GM19193 (cell line): Measurements from ENCODE around the gene NRARP.

Experiments
- POLR2A ChIP-seq: IDR thresholded peaks from 4 replicates; pipeline ENCODE4 v1.6.1; 2011; ENCODE audit not compliant: insufficient read depth, insufficient read length; ENCODE audit errors: extremely low read depth

The NRARP gene

DNA sequence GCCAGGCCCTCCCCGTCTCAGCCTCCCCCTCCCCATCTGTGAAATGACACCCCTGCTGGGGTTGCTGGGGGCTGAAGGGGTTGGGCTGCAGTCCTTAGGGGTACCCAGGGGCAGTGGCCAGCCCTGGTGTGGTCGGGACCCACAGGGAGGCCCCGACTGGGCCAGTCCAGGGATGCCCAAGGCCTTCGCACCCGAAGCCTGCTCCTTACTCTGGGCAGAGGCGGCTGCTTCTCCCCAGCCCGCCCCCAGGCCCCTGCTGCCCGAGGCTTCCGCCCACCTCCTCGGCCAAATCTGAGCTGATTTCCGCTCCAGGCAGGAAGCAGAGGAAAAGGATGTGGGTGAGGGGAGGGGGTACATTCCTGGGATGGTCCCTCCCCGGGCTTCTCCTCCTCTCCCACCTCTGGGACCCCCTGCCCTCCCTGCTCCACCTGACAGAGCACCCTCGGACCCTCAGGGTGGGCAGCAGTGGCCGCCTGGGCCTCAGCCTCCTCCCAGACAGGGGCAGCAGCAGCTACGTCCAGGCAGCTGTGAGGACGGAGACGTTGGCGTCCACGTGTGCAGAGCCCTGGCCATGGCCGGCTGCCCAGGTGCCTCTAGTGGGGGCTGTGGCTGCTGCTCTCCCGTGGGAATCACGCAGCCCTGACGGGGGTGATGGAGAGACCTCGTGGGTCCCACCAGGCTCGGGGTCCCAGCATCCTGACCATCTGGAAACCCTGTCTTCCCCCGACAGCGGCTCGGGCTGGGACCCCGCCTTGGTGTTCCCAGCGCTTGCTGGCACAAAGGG lies 4.2 kb upstream of the NRARP start:
- TF ChIP-seq POLR2A, result no peak

DNA sequence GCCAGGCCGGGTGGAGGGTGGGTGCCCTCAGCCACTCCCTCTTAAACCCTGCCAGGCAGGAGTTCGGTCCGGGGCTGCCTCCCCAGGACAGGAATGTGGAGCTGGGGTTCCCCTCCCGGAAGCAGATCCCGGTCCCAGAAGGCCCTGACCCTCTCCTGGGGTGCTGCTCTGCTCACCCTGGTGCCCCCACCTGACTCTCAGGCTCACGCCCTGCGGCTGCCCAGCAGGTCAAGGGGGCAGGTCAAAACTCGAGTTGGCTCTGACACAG lies 3.7 kb upstream of the NRARP start:
- no peak for TF ChIP-seq POLR2A

DNA sequence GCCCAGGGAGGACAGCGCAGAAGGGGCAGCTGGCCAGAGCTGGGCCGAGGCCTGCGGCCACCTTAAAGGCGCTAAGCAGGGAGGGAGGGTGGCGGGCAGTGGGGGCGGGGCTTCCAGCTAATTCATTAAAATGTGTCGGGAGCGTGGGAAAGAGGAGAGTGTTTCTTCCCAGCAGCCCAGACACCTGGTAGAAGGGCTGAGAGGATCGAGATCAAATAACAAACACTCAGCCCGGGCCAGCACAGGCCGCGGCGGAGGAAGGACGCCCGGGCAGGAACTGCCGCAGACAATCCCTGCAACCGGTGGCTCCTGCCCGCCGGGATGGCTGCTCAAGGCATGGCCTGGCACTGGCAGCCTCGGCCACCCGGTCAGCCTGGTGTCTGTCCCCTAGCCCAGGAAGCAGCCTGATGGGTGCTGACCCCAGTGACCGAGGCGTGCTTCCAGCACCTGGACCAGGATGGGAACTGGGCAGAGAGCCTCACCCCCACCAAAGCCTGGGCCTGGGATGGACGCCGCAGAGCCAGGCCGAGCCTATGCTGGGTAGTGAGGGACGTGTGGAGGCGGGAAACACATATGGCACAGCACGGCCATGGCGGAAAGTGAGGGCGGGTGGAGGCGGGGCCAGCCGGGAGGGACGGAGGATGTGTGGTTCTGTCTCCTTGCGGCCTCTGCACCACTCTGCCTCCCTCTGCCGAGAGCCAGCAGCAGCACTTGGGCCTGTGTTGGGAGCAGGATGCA lies 3.2 kb upstream of the NRARP start:
- TF ChIP-seq POLR2A, result no peak

DNA sequence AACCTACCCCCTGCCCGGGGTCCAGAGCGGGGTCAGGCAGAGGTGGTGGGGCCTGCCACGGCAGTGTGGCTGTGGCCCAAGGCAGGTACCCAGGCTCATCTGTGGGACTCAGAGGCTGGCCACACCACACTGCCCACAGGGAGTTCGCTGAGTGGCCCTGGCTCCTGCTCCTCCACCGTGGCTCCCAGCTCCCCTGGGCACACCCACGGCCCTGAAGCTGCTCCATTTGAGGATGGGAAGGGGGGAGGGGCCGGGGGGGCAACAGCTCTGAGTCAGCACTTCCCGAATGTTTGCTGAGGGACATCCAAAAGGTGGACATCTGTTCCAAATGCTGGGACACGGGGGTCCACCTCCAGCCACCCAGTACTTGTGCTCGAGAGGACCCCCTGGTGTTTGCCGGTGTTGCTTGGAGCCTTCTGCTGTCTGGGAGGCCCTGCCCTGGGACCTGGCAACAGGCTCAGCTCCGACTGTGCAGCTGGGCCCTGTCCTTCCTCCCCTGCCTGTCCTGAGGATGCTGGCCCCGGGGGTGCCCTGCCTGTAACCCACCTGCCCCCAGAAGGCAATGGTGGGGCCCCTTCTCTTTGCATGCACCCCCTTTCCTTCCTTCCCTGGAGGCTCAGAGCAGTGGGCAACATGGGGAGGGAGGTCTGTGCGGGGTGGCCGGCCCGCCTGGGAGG lies 2.5 kb upstream of the NRARP start:
- no peak for TF ChIP-seq POLR2A

DNA sequence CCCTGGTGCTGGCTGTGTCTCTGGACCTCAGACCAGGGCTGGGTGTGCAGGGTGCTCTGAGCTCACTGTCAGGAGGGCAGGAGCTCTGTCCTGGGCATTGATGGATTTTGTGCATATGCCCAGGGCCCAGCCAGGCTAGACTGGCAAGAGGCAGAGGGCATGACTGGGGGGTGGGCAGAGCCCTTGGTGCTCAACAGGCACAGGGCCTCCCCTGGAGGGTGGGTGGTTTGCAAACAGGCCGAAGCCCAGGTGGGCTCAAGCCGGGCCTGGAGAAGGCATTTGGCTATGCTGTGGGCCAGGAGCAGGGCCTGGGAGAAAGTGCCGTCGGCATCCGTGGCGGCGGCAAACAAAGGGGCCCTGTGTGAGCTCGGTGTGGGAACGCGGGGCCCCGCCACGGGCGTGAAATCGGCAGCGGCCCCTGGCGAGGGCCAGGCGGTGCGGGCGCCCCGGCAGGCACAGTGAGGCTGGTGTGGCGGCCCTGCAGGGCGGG lies 1.9 kb upstream of the NRARP start:
- no peak for TF ChIP-seq POLR2A

DNA sequence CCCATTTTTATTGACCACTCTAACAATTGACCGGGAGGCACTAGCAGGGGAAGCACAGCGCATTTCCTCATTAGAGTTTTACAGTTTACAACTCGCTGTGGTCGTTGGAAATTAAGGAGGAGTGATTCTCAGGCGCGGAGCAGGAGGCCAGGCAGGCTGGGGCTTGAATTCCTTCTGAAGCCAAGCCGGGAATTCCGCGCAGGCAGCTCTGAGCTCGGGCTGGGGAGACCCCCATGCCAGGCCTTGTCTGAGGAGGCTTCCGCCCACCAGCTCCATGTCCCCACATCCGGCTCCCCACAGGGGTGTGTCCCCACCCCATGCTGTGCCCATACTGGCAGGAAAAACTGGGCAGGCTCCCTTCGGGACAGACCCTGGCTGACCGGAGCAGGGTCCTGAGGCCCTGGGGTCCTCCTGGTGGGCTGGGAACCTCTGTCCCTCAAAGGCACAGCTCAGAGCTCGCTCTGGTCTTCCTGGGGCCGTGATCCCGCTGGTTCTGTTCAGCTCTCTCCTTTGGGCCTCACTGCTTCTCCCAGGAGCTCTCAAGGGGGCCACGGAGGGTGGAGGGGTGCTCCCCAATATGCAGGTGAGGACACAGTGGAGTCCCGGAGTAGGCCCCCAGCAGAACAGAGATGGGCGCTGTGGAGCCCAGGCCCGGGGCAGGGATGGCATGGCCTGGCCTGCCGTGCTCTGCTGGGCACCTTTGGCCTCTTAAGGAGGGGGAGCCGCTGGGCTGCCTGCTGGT lies 1.3 kb upstream of the NRARP start:
- TF ChIP-seq POLR2A, result no peak

DNA sequence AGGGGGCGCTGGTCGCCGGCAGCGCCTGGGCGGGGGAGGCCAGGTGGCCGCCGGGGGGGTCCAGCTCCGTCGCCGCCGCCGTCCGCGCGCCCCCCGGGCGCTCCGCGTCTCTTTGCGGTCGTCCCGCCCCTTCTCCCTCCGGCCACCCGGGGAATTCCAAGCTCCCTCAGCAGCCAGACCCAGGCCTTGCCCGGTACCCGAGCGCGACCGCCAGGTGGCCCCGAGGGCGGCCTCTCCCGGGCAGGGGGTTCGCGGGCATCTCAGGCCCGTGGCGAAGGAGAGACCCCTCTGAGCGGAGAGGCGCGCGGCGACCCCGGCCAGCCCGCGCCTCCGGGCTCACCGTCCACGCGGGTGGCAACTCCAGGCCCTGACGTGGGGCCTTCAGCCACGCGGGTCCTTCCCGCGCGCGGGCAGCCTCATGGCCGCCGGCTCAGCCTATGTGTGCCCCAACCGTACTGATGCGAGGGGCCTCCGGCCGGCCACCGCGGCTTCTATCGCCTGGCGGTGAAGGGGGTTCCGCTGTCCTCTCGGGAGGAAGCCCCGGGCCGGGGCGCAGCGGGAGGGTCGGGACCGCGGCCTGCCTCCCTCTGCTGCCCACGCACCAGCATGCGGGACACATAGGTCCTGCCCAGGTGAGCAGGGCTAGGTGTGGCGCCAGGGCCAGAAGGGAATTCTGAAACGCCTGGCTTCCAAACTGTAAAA lies 529 bp upstream of the NRARP start:
- TF ChIP-seq POLR2A, result no peak

DNA sequence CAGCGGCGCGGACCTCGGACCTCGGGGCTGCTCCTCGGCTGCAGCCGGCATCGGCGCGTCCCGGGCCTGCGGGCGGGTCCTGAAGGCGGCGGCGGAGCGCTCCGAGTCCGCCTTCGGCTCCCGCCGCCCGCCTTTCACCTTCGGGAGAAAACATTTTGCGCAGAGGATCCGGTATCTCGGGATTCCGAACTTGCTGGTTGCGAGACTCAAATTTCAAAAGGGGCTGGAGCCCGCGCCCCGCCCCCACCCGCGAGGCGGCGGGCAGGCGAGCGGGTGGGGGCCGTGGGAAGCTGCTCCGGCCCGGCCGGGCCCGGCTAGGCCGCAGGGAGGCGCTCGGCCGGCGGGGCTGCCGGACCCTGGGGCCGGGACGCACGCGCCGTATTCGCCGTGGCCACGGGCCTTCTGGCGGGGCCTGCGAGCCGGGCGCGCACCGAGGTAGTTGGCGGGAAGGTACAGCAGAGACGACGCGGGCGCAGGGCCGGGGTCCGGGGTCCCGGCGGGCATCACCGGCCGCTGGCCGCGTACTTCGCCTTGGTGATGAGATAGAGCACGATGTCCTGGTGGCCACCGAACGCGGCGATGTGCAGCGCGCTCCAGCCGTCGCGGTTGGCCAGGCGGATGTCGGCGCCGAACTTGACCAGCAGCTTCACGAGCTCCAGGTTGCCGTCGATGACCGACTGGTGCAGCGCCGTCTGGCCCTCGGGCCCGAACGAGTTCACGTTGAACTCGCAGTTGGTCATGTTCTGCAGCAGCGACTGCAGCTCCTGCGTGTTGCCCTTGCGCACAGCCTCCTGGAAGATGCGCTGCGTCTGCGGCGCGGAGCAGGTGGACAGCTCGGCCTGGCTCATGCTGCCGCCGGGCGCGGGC lies 757 bp downstream of the NRARP start:
- no peak for TF ChIP-seq POLR2A

DNA sequence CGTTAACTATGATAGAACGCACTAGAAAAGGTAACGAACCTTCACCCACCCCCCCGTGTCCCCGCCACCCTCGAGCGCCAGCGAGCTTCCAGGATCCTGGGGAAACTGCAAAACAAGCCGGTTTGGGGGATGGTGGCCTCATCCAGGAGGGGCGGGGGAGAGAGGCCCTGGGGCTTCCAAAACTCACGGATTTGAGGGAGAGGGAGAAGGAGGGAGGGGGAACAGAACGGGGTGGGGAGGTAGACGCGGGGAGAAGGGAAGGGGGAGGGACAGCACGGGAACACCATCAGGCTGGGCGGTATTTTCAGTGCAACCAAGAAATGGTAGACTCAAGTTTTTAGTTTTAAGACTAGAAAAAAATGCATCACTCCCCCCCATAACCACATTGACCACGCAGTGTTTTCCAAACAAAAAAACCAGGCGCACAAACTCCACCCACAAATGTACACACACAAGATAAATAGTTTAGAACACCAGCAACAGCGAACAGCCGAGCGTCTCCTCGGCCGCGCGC lies 1.4 kb downstream of the NRARP start:
- TF ChIP-seq POLR2A, result no peak

DNA sequence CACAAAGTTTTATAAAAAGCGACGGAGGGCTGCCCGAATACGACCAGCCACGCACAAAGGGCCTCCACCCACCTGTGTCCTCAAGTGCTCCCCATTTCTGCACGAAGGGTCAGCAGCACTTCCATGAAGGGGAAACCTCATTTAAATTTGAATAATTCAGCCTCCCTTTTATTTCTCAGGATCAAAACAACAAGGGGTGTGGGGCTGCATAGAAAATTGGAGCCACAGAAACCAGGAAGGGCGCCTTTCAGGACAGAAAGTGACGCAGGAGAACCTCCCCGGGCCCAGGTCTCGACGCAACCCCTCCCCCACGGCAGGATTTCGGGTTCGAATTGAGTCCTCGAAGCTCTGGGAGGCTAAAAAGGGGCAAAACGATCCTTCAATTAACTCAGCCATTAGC lies 2.1 kb downstream of the NRARP start:
- TF ChIP-seq POLR2A, result no peak

DNA sequence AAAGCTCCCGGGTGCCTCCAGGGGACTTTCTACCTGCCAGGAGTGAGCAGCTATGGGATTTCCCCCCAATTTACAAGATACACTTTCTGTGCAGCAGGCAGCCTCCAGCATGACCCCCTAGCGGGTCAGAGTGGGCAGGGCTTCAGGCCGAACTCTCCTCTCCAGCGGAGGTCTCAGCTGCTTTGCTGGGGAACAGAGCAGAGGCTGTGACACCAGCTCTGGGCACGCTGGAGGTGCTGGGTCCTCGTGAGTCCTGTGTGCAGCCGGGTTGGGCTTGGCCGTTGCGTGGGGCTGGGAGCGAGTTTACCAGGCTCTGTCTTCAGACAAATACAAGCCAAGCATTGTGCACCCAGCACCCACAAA lies 2.9 kb downstream of the NRARP start:
- TF ChIP-seq POLR2A, result no peak

DNA sequence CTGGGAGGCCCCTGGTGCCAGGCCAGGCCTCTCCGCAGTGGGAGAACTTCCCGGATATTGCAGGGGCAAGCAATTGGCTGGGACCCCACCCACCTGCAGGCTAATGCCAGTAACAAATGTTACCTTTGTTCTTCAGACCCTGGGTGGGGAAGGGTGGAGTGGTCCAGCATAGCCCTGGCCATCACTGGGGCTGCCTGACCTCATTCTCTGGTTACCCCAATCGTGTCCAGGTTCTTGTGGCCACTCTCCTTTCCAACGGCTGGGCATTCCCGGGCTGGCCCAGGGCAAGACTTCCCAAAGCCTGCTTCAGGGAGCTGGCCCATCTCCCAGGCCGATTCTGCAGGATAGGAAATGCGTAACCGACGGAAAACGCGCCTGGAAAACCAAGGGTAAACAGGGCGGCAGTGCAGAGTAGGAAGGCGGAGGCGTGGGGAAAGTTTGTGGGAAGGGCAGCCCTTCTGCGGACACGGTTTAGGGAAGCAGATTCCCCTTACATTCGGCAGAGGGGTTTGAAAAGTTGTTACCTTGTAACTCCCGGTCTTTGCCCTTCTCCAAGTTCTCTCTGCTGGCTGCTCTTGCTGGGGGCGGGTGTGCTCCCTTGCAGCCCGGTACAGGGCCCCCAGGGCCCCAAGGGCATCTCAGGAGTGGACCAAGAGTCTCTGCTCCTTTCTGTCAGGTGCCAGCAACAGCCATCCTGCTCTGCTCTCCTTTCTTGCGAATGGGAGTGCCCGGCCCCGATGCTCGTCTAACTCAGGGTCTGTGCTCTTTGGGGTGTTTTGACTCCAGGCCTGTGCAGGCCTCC lies 3.5 kb downstream of the NRARP start:
- TF ChIP-seq POLR2A, result no peak

DNA sequence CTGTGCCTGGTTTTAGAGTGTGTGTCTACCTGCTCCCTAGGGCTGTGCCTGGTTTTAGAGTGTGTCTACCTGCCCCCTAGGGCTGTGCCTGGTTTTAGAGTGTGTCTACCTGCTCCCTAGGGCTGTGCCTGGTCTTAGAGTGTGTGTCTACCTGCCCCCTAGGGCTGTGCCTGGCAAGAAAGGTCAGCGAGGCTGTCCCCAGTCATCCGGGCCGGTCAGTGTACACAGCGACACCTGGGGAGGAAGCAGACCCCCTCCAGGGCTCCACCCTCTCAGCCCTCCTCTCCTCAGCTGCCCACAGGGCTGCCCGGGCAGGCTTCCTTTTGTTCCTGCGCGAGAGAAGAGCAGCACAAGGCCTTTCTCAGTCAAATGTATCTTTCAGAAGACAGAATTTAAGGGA lies 4.1 kb downstream of the NRARP start:
- TF ChIP-seq POLR2A, result no peak
